Vagina (tissue), 2 donors: ENCODE measurements around the gene FBXL7.

ENCODE experiments used
- POLR2A ChIP-seq, 2 donors: fragments of 450-650 bp; IDR thresholded peaks; one replicate each; pipeline ENCODE4 v1.6.1; 2017; ENCODE audit warnings: antibody characterized with exemption in 2 of 2, mild to moderate bottlenecking in 2 of 2, moderate library complexity in 2 of 2
- TF ChIP-seq, protein P1 (sequence below), 3 experiments: fragments of 450-650 bp in 2 of 3; fragments of 200-600 bp in 1 of 3; sonication (generic) in 1 of 3; IDR thresholded peaks; one replicate each; pipeline ENCODE4 v1.5.1; 2017 to 2019; ENCODE audit warnings: antibody characterized with exemption in 3 of 3, mild to moderate bottlenecking in 2 of 3, moderate library complexity in 2 of 3

GRCh38 chr5:15627109-15627508, 127.1 kb downstream of the FBXL7 start:
- TF ChIP-seq, protein P1, sequence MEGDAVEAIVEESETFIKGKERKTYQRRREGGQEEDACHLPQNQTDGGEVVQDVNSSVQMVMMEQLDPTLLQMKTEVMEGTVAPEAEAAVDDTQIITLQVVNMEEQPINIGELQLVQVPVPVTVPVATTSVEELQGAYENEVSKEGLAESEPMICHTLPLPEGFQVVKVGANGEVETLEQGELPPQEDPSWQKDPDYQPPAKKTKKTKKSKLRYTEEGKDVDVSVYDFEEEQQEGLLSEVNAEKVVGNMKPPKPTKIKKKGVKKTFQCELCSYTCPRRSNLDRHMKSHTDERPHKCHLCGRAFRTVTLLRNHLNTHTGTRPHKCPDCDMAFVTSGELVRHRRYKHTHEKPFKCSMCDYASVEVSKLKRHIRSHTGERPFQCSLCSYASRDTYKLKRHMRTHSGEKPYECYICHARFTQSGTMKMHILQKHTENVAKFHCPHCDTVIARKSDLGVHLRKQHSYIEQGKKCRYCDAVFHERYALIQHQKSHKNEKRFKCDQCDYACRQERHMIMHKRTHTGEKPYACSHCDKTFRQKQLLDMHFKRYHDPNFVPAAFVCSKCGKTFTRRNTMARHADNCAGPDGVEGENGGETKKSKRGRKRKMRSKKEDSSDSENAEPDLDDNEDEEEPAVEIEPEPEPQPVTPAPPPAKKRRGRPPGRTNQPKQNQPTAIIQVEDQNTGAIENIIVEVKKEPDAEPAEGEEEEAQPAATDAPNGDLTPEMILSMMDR (IDR thresholded peaks at IDR 0.05), result no peak
- TF ChIP-seq POLR2A (IDR thresholded peaks at IDR 0.05), result no peak
